Measurements from ENCODE around the gene RNF25.

RNF25 gene

GRCh38 chr2:218623366-218623705, 48.5 kb downstream of the RNF25 start:
- DNase-seq (ENCODE audit: low spot score) = no peak

- no peak for DNase-seq (ENCODE audit: low spot score)
Measured at GRCh38 chr2:218622606-218623365, 49.0 kb downstream of the RNF25 start.

GRCh38 chr2:218621007-218621406, 50.8 kb downstream of the RNF25 start:
- DNase-seq (ENCODE audit: low spot score) = no peak

- DNase-seq (ENCODE audit: low spot score) = no peak
Measured at GRCh38 chr2:218618102-218618860, 53.5 kb downstream of the RNF25 start.

GRCh38 chr2:218615868-218616315, 55.9 kb downstream of the RNF25 start:
- no peak for DNase-seq (ENCODE audit: low spot score)

Measured in activated CD4-positive, alpha-beta T cell treated with anti-CD3 and anti-CD28 coated beads, Interleukin-2, Interleukin-4, amounts not matched to agents 100 ng/mL and 50 ng/mL, durations not matched to agents 16 hours and 8 hours (primary cell).